Fibroblast of skin of left biceps (primary cell): ENCODE measurements around the gene RTN4RL1.
"Not testable (repeated sequence)": the region's sequence is repeated elsewhere in the genome, so short reads cannot be mapped to it uniquely, and the experiment has no call there.

Experiments
- DNase-seq, 2 experiments: peaks; one replicate each; pipeline ENCODE4 v3.0.0-alpha.2; 2013; ENCODE audit warnings: low read depth in 2 of 2

Gene RTN4RL1

DNA sequence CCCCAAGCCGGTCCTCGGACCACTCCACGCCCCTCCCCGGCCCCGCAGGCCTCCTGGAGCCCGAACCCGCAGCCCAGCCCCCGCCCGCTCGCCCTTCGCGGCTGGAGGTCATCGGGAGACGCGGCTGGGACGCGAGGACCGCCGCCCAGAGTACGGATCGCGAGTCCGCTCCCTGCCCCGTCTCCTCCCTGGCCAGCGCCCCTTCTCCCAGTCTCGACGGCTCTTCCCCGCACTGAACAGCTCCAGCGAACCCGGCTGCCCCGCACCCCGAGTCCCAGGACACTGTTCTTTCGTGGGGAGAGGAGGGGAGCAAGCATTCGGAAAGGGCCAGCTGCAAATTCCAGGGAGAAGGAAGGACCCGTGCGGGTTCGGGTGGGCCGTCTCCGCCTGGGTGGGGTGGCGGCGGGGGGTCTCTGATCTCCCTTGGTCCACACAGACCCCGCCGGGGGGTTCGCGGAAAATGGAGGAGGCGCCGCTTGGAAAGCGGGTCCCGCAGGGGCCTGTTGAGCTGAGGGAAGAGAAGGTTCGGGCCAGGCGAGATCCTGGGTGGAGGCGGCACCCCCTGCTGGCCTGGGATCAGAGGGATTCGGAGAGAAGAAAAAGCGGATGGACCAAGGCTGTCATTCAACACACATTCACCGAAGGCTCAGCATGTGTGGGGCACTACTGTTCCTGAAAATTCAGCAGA, 632 bp upstream of the RTN4RL1 start:
- no peak for DNase-seq

DNA sequence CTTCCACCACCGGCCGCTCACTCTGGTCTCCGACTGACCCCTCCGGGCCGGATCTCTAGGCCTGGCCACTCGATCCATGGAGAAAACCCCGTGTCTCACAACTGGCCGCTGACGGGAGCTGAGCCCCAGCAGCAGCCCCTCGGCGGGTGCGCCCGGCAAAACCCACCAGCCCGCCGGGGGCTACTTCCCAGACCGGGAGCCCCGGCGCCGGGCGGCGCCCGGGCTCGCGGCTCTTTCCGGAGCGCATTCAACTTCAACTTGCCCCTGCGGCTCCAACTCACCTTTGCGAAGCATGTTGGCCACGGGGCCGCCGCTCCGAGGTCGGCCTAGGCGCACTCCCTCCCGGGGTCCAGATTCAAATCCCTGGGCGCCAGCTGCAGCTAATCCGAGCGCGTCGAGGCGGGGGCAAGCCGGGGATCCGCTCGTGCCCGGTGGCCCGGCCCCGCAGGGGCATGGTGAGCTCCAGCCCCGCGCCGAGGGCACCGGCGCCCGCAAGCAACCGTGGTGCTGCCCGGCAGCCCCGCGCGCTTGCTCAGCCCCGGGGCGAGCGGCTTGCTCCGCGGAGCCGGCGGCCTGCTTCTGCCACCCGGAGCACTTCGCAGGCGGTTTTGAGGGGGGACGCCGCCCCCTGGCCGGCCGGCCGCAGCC, 438 bp downstream of the RTN4RL1 start:
- DNase-seq, result no peak

DNA sequence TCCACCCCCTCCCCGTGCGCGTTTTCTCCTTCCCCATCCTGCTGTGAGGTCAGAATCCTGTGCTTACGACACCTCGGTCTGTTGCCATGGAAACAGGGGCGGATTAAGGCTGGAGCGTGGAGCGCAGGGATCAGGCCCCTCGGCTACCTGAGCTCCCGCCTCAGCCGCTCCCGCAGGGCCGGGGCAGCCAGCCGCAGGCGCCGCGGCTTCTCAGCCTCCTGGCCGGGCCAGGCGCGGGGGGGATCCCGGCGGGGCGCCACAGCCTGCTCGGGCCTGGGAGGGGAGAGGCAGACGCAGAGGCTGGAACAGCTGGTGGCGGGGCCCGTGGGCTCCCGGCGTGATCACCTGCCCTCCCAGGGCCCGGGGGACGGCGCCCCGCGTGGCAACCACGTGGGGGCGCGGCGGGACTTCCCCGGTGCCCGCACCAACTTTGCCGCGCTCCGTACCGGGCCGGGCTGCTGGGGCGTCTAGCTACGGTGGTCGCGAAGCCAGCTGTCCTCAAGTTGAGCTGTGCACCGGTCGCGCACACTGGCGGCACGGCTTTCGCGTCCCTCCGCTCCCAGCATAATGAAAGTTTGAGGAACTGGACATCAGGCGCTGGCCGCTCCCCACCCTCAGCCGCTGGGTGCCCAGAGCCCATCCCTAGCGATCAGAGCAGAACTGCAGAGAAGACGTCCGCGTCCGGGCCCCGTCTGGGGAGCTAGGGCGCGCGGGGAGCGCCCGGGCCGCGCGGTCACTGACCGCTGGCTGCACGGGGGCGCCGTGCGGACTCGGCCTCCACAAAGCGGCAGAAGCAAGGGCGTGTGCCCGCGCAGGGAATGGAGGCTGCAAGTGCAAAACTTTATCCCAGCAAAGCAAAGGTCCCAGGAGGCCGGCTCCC, 1.2 kb downstream of the RTN4RL1 start:
- DNase-seq, result no peak

DNA sequence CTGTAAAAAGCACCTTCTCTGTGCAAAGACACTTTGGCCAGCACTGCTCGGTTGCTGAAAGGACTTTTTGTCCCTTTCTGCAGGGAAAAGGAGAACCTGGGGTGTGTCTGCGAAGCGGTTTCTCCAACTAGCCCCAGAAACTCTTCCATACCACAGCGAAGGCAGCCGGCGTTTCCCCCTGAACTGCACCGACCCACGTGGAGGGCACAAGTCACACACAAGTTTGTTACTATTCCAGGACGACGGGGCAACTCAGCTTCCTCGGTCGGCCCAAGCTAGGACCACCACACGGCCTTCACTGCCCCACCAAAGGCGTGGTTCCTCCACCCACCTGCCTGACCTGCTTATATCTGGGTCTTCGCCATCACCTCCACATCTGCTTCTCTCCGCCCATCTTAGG, 1.9 kb downstream of the RTN4RL1 start:
- DNase-seq, result no peak

DNA sequence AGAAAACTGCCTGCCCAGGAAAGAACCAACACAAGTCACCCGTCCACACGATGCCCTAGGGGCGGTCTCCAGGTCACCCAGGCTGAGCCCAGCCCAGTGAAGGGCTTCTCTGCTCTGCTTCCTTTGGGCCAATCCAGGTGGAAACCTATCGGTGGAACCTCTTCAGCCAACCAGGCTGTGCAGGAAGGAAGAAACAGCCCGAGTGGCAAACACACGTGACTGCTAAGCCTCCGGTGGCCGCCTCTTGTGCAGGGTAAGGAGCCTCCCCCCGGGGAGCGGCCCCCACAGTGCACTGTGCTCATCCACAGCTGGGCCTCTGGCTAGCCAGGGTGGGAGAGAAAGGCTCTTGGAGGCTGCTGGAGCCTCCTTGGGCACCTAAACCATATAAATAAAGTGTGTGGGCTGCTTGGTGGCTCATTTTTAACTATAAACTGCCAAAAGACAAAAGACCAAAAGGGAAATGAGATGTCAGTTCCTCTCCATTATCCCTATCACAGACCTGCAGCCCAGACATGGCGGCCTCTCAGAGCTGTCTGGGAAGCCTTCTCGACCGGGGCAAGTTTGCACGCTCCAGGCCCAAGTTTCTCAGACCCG, 2.4 kb downstream of the RTN4RL1 start:
- DNase-seq, result no peak

DNA sequence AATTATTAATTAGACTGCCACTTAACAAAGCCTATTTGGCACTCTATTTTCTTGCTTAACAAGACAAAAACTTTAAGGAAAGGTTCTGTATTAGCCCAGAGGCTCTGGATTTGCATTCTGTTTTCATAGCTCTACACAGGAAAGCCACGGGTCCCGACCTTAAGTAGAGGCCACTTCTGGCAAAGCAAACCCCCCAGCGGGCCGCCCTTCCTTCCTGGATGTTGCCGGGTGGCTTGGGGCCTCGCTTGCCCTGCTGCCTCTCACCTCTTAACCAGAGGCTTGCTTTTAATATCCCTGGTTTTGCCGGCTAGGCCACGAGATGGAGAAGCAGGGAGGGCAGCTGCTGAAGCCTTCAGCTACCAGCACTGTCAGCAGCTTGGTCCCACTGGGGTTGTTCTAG, 4.4 kb downstream of the RTN4RL1 start:
- DNase-seq, result no peak

DNA sequence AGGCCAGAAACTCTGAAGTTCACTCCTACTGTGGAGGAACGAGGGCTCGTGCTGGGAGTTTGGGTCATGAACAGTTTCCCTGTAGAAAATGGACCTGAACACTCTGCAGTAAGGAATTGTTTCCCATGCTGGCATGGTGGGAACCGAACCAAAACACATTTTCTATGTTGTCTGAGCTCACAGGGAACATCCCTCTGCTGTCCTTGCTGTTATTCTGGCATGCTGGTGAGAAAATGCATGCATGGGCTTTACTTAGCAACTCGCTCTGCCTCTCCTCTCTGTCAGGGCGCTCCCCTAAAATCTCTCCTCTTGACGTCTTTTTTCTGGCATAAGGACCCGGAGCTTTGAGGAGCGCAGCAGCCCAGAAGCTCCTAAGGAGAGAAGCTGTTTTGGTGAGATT, 5.4 kb downstream of the RTN4RL1 start:
- DNase-seq, result no peak

DNA sequence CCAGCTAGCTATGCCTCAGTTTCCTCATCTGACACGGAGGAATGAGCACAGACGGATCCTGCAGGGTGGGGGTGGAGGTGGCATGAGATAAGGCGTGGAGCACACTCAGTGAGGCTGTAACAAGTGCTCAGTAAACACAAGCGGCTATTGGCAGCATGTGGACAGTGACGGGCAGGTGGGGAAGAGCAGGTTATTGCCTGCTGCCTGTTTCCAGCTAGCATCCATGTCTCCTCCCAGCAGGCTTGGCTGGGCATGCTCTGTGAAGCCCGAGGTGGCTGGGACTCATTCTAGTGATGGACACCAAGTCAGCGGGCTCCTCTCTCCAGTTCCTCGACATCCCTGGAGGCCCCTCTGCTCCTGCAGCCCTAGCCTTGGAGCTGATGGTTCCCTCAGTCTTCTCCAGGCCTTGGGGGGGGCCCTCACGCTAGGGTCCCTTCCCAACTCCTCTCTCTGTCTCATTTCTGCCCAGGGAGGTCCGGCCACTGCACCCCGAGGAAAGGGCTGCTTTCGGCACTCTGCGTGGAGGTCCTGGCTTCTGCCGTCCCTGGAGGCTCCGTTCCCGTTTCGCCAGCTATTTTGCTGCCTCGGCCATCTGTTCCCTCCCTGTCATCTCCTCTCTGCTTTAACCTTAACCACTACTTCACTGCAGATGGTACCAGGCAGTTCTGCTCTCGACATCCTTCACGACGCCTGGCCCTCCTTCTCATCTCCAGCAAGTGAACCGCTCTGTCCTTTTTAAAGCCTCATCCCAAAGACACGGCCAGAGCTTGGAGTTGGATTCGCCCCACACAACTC, 6.2 kb downstream of the RTN4RL1 start:
- no peak for DNase-seq

DNA sequence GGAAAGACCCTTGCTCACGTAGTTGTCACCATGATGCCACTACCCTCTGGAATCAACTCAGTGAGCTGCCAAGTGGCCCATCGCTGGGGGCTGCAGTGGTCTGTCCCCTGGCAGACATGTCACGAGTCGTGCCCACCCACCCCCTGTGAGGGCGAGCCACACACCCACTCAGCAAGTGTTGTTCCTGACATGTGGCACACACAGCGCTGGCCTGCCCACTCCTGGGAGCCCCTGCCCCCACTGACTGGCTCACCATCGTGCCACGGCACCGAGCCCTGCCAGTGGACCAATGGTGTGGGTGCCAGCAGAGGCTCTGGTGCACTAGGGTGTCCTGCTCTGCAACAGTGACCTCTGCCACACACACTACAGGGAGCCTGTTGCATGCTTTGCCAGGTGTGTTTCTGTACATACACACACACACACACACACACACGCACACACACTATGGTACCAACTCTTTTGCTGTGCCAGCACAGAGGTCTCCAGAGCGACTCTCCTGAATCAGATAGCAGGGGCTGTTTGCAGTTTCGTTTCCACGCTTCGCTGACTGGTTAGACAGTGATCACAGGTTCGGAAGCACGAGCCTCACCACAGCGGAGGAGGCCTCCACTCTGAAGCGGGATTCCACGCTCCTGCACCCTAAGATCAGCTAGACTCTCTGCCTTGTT, 7.7 kb downstream of the RTN4RL1 start:
- no peak for DNase-seq

DNA sequence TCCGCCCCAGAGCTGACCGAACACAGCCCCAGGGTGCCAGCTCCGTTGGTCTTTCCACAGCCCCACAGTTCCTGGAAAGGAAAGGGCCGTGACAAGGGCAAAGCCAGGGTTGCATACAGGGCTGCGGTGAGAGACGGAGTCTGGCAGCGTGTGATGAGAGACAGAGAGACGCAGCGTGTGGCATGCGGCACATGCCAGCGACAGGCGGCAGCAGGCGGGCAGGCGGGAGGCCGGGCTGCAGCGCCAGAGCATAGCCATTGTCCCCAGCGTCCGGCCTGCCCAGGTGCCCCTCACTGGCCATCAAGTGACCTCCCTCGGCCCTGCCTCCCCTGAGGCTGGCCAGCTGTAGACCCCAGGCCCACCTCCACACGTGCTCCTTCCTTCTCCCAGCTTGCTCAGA, 8.6 kb downstream of the RTN4RL1 start:
- no peak for DNase-seq

DNA sequence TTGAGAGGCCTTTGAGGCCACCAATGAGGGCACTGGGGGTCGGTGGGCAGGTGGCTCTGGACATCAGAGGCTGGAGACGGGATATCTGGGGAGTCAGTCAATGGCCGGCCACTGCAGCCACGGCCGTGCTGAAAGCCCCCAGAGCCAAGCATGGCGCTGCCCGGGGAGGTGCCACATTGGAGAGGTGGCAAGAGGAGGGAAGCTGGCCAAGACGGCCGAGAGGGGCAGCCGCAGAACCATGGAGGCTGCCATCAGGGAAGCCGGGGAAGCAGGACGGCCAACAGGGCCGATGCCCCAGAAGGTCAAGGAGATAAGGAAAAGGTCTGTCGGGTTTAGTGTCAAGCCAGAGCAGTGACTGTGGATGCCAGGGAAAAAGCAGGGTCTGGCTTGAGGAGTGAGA, 9.8 kb downstream of the RTN4RL1 start:
- no peak for DNase-seq

DNA sequence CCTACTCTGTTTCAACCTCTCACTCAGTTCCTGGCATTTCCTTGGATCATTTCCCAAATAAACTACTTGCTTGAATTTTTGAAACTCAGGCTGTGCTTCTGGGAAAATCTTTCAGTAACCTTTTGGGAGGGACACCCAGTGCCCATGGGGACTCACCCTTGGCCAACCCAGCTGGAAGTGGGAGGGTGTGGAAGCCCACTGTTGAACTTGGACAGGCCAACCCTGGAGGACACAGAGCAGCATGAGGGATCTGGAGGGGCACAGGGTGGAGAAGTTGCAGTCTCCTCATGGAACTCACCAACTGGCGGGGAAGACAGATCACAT, 11.2 kb downstream of the RTN4RL1 start:
- DNase-seq, result no peak

DNA sequence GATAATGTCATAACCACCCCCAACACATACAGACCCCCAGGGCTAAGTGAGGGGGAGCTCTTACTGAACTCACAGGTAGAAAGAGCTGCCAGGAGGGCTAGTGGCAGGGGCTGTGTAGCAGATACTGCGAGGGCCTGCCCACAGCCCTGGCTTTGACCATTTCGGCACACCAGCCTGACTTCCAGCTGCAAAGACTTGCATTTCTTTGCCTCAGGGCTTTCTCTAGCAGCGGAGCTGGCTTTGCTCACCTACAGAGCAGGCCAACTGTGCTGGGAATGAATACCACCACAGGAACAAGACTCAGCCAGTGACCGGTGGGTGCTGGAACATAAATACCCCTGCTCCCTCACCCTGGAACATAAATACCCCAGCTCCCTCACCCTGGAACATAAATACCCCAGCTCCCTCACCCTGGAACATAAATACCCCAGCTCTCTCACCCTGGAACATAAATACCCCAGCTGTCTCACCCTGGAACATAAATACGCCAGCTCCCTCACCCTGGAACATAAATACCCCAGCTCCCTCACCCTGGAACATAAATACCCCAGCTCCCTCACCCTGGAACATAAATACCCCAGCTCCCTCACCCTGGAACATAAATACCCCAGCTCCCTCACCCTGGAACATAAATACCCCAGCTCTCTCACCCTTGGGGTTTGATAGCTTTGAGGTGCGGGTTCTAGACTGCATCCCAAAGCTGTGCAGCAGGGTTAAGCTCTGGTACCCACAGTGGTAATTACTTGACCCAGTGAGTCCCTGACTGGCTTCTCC, 11.7 kb downstream of the RTN4RL1 start:
- DNase-seq, result not testable (repeated sequence)

DNA sequence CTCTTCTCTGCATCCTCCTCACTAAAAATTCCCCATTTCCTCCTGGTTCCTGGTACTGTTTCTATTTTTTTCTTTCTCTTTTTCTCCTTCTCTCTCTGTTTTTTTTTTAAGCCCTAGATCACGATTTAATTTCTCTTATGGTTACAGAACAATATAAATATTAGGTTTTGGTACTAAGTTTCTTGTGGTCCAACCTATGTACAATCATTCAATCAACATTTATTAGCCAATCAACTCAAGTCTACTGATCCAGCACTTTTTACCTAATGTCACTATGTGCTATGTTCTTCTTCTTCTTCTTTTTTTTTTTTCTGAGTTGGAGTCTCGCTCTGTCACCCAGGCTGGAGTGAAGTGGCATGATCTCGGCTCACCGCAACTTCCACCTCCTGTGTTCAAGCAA, 12.6 kb downstream of the RTN4RL1 start:
- no peak for DNase-seq

DNA sequence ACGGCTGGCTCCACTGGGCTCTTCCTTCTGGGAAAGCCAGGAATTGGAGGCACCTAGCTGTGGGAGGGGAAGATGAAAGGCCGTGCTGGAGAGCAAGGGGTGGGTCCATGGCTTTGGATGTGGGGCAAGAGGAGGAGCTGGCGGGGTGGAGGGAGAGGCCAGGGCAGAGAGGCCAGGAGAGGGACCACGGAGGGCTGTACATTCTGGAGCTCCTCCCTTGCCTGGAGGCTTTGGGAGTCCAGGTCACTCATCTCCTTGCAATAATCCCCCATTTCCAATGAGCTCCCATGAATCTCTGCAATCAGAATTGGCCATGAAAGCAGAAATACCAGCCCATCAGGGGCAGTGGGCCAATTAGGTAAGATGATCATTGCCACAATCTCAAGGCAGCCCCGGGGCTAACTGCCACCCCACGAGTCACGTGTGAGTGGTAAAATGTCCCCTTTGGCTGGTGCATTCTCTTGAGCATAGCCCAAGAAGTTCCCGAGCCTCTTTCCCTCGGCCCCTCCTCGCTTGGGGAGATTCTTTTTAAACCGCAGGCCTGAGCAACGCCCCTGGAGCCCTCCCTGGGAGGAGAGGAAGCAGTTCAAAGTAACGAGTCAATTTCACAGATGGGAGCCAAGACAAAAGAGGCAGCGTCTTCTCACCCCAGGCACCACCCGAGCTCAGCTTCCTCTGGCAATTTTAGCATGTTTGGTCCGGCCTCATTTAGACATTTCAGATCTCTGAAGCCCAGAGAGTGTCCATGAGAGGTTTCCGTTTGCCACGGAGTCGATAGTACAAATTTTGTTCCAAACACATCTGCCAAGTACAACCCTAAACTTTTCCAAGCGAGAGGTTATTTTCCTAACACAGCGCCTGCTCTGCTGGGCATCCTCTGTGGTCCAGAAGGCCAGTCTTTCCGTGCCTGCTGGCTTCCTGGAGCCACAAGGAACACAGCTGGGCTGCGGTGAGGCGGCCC, 13.4 kb downstream of the RTN4RL1 start:
- no peak for DNase-seq

DNA sequence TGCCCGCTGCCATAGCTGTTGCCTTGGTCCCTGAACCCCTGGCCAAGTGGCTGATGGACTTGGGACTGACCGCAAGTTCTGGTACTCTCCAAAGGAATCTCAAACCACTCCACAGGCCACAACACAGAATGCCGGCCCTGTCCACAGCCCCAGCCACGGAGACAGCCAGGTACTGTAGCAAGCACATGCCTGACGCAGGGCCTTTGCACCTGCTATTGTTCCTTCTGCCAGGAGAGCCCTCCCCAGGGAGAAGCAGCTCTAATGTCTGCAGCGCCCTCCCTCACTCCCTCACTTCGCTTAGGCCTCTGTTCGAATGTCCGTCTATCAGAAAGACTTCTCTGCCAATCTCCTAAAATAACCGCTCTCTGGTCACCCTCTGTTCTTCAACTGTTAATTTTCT, 15.4 kb downstream of the RTN4RL1 start:
- no peak for DNase-seq

DNA sequence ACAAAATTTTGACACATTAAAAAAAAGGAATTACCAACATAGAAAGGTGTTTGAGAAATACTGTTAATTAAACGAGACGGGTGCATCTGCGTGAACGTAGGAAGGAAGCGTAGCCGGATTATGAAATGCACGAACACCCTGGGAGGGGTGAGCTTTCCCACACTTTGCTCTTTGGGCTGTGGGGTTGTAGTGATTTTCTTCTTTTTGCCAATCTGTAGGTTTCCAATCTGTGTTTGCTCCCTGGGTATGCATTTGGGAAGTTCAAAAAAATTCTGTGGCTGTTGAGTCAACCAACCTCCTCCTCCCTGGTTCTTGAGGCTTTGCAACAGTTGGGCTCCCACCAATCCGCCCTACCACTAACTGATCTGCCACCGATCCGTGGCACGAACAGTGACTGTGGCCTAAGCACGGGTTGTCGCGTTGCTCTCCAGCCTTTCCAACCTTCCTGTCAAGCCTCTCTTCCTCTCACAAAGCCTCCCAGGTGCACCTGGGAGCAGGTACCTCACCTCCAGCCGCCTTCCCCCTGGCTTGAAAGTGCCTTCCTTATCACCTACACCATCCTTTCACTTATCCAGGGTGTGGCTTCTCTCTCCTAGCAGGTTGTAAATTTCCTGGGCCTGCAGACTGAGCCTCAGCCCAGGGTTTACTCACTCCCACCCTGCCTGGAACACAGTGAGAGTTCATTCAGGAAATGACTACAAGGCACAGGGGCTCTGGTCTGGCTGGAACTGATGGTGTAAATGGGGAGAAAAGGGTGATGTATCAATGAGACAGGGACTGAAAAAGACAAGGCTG, 16.6 kb downstream of the RTN4RL1 start:
- no peak for DNase-seq

DNA sequence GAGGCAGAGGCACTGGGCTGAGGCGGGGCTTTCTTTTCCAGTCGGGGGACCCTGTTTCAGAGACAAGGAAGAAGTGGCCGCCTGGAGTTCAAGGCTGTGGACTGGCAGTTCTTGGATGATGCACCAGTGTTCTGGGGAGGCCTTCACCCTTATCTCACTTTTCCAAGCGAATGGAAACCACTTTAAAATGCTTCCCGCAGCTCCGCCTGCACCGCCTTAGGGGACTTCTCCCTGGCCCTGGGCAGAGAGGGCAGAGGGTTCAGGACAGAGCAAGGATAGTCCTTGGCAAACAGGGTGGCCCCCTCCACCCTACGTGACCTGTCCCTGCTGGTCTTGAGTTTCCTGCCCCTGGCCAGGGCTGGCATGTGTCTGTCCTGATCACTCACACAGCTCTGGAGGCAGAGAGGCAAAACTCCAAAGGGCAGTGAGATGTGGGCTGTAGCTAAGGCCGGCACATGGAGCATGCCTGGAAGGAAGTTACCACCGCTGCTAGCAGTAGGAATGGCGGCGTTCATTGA, 20.6 kb downstream of the RTN4RL1 start:
- DNase-seq, result no peak
